PC-9 (cell line): ENCODE data around the gene ITM2B. TPM values are rescaled to one million over a fixed set of nuclear protein-coding genes. Genes with fewer than 3 reads are reported as not detected.

ENCODE experiments used
- BruUV-seq: library from RNA; stranded (reverse); fragments of 400-500 nt; replicated peaks from 2 replicates; lab custom pipeline; 2021; lab: Mats Ljungman, UMichigan
- CTCF ChIA-PET: fragments of 300-600 bp; sonication (Branson Sonifier 250); formaldehyde crosslinking; loops from one replicate; lab custom pipeline; 2022; ENCODE audit warnings: antibody characterized with exemption; lab: Charles Lee
- POLR2A ChIA-PET: fragments of 300-600 bp; sonication (Branson Sonifier 250); formaldehyde crosslinking; loops from one replicate; lab custom pipeline; 2022; ENCODE audit warnings: antibody characterized with exemption; ENCODE audit not compliant: unreplicated experiment; lab: Charles Lee
- DNase-seq, 2 experiments: peaks; one replicate each; pipeline versions ENCODE4 v3.0.0 to v3.0.0-alpha.2; 2015 to 2022; ENCODE audit warnings: mixed read lengths in 1 of 2
- H2AFZ ChIP-seq: fragments of 200-600 bp; sonication (generic); 2 replicates; pipeline ENCODE4 v1.8.1; 2017; ENCODE audit warnings: antibody characterized with exemption
- H3F3A ChIP-seq: fragments of 200-600 bp; sonication (generic); 2 replicates; pipeline ENCODE4 v1.8.1; 2017; ENCODE audit warnings: antibody characterized with exemption, mild to moderate bottlenecking, low read depth; ENCODE audit not compliant: insufficient read depth
- H3K27ac ChIP-seq: fragments of 200-600 bp; sonication (generic); 2 replicates; pipeline ENCODE4 v1.6.1; 2016; ENCODE audit warnings: mixed run types
- H3K27me3 ChIP-seq: fragments of 200-600 bp; sonication (generic); 2 replicates; pipeline ENCODE4 v1.6.1; 2016; ENCODE audit warnings: low read depth, mixed run types; ENCODE audit not compliant: insufficient read depth
- H3K36me3 ChIP-seq: fragments of 200-600 bp; sonication (generic); 2 replicates; pipeline ENCODE4 v1.6.1; 2016; ENCODE audit warnings: low read depth, mixed run types
- H3K4me1 ChIP-seq: fragments of 200-600 bp; sonication (generic); replicated peaks from 2 replicates; pipeline ENCODE4 v1.6.1; 2016; ENCODE audit warnings: mixed run types; ENCODE audit not compliant: insufficient read depth
- H3K4me2 ChIP-seq: fragments of 200-600 bp; sonication (generic); 2 replicates; pipeline ENCODE4 v1.6.1; 2017; ENCODE audit warnings: mixed run types
- H3K4me3 ChIP-seq: fragments of 200-600 bp; sonication (generic); 2 replicates; pipeline ENCODE4 v1.6.1; 2016; ENCODE audit warnings: mixed run types
- H3K79me2 ChIP-seq: fragments of 200-600 bp; sonication (generic); 2 replicates; pipeline ENCODE4 v1.6.1; 2017; ENCODE audit warnings: low read depth, mixed run types
- H3K9me2 ChIP-seq: fragments of 200-600 bp; sonication (generic); 2 replicates; pipeline ENCODE4 v1.8.1; 2017; ENCODE audit warnings: mild to moderate bottlenecking; ENCODE audit not compliant: insufficient read depth
- H3K9me3 ChIP-seq: fragments of 200-600 bp; sonication (generic); 2 replicates; pipeline ENCODE4 v1.8.1; 2016; ENCODE audit warnings: low read depth; ENCODE audit not compliant: insufficient read depth
- H4K20me1 ChIP-seq: fragments of 200-600 bp; sonication (generic); 2 replicates; pipeline ENCODE4 v1.8.1; 2017; ENCODE audit not compliant: insufficient read depth
- EZH2 ChIP-seq: fragments of 200-600 bp; sonication (generic); IDR thresholded peaks from 2 replicates; pipeline ENCODE4 v1.8.0; 2017; ENCODE audit warnings: antibody characterized with exemption, low read depth
- intact Hi-C: fragments of 100-400 bp; cut with micrococcal nuclease; formaldehyde crosslinking; loops from one replicate; pipeline ENCODE4 v1.10.0; 2022; ENCODE audit not compliant: unreplicated experiment
- total RNA-seq: library from RNA; stranded (reverse); gene quantifications from 2 replicates; pipeline ENCODE4 v1.2.3, GENCODE V29; 2021
- TF ChIP-seq, protein P1 (sequence below): fragments of 200-600 bp; sonication (generic); conservative IDR thresholded peaks from 2 replicates; pipeline ENCODE4 v1.6.1; 2017; ENCODE audit warnings: mixed run types, antibody characterized with exemption, mild to moderate bottlenecking, moderate library complexity

The ITM2B gene
- total RNA-seq, 1 experiment from 2014 or later = 155 TPM

- H3K9me2 ChIP-seq = no peaks in the 10 kb centered on the region
- H3K79me2 ChIP-seq = no peaks in the 10 kb centered on the region
- H3K4me2 ChIP-seq = no peak overlapping the region
- intact Hi-C loops = no loop called here
- H3K36me3 ChIP-seq = no peaks in the 10 kb centered on the region
- no peaks in the 10 kb centered on the region for H3F3A ChIP-seq
- CTCF ChIA-PET = interaction anchor here (0.6 kb wide), 1 partner anchor 157 kb away, joined by 3 read pairs; no protein-coding TSS in a partner anchor
- H3K27me3 ChIP-seq = no peaks in the 10 kb centered on the region
- POLR2A ChIA-PET = no interaction called here
- DNase-seq = no peak
- H3K4me3 ChIP-seq = no peak overlapping the region
- H3K9me3 ChIP-seq = no peaks in the 10 kb centered on the region
- H4K20me1 ChIP-seq = no peaks in the 10 kb centered on the region
- BruUV-seq = no TSS peak
- H2AFZ ChIP-seq = no peak overlapping the region
- TF ChIP-seq EZH2 = no peak
- TF ChIP-seq, protein P1, sequence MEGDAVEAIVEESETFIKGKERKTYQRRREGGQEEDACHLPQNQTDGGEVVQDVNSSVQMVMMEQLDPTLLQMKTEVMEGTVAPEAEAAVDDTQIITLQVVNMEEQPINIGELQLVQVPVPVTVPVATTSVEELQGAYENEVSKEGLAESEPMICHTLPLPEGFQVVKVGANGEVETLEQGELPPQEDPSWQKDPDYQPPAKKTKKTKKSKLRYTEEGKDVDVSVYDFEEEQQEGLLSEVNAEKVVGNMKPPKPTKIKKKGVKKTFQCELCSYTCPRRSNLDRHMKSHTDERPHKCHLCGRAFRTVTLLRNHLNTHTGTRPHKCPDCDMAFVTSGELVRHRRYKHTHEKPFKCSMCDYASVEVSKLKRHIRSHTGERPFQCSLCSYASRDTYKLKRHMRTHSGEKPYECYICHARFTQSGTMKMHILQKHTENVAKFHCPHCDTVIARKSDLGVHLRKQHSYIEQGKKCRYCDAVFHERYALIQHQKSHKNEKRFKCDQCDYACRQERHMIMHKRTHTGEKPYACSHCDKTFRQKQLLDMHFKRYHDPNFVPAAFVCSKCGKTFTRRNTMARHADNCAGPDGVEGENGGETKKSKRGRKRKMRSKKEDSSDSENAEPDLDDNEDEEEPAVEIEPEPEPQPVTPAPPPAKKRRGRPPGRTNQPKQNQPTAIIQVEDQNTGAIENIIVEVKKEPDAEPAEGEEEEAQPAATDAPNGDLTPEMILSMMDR = no peak
- H3K27ac ChIP-seq = no peak overlapping the region
- no peaks in the 10 kb centered on the region for H3K4me1 ChIP-seq
Observed at GRCh38 chr13:48275507-48275906, 42.5 kb downstream of the ITM2B start.

DNA sequence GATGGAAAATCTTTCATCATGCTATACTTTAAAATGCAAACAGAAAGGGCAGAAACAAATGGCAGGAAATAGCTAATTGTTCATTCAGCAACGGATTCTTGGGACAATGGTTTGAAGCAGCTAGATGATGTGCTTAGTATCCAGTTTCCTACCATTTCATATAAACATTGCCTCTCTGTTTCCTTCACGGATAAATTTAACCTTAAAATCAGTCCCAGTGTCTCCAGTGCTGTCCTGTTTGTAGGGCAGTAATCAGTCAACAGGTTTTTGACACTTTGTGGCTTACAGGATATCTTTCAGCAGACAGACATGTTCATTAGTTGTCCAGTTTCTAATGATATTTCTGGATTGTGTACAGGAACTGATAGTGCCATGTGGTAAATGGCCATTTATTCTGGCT lies 45.8 kb downstream of the ITM2B start:
- intact Hi-C loops = no loop called here

GRCh38 chr13:48281556-48281955 lies 48.5 kb downstream of the ITM2B start:
- H3K4me3 ChIP-seq = no peak overlapping the region
- H3K27me3 ChIP-seq = no peaks in the 10 kb centered on the region
- intact Hi-C loops = no loop called here
- no peaks in the 10 kb centered on the region for H3K79me2 ChIP-seq
- no peak overlapping the region for H3K4me2 ChIP-seq
- H3K27ac ChIP-seq = no peak overlapping the region
- no peak for DNase-seq
- no peaks in the 10 kb centered on the region for H4K20me1 ChIP-seq
- no peaks in the 10 kb centered on the region for H3K9me3 ChIP-seq
- H3F3A ChIP-seq = no peaks in the 10 kb centered on the region
- H2AFZ ChIP-seq = no peak overlapping the region
- ChIA-PET CTCF (no interaction called here), POLR2A (no interaction called here)
- H3K9me2 ChIP-seq = no peaks in the 10 kb centered on the region
- H3K36me3 ChIP-seq = no peaks in the 10 kb centered on the region
- no TSS peak for BruUV-seq
- no peak for TF ChIP-seq EZH2
- TF ChIP-seq, protein P1 = no peak
- no peaks in the 10 kb centered on the region for H3K4me1 ChIP-seq

More for the DNA sequence above, 45.8 kb downstream of the ITM2B start:
- no peak for TF ChIP-seq EZH2
- TF ChIP-seq, protein P1 = no peak
- H2AFZ ChIP-seq = no peak overlapping the region
- no TSS peak for BruUV-seq
- no peaks in the 10 kb centered on the region for H3K4me1 ChIP-seq
- H3K79me2 ChIP-seq = no peaks in the 10 kb centered on the region
- ChIA-PET CTCF (no interaction called here), POLR2A (no interaction called here)
- H3F3A ChIP-seq = no peaks in the 10 kb centered on the region
- H3K27ac ChIP-seq = no peak overlapping the region
- H3K9me2 ChIP-seq = no peaks in the 10 kb centered on the region
- no peaks in the 10 kb centered on the region for H3K27me3 ChIP-seq
- no peaks in the 10 kb centered on the region for H3K36me3 ChIP-seq
- no peak overlapping the region for H3K4me2 ChIP-seq
- no peaks in the 10 kb centered on the region for H4K20me1 ChIP-seq
- no peak overlapping the region for H3K4me3 ChIP-seq
- DNase-seq = no peak
- no peaks in the 10 kb centered on the region for H3K9me3 ChIP-seq
